Mesendoderm (in vitro differentiated cells): ENCODE measurements around the gene DLGAP4.
A peak's percentile ranks its signal among the peaks of the same experiment; 100 is the strongest.
"Not testable (repeated sequence)": the region's sequence is repeated elsewhere in the genome, so short reads cannot be mapped to it uniquely, and the experiment has no call there.

Source experiments
- DNase-seq: peaks from one replicate; pipeline ENCODE4 v3.0.0; 2013
- H2AK5ac ChIP-seq: 2 replicates; pipeline ENCODE4 v1.6.1; 2013; ENCODE audit warnings: low read length, inconsistent platforms
- H2BK120ac ChIP-seq: 2 replicates; pipeline ENCODE4 v1.6.1; 2013; ENCODE audit warnings: low read depth, mild to moderate bottlenecking, low read length, moderate library complexity, mixed read lengths
- H2BK15ac ChIP-seq: replicated peaks from 2 replicates; pipeline ENCODE4 v1.6.1; 2013; ENCODE audit warnings: low read depth, mild to moderate bottlenecking, moderate library complexity
- H2BK5ac ChIP-seq: 2 replicates; pipeline ENCODE4 v1.6.1; 2013; ENCODE audit warnings: low read length, inconsistent platforms
- H3K18ac ChIP-seq: 2 replicates; pipeline ENCODE4 v1.6.1; 2013; ENCODE audit warnings: mild to moderate bottlenecking, low read length, mixed read lengths
- H3K23ac ChIP-seq: one replicate; pipeline ENCODE4 v1.6.1; 2013; ENCODE audit warnings: low read length
- H3K27ac ChIP-seq: 2 replicates; pipeline ENCODE4 v1.5.1; 2013; ENCODE audit warnings: low read depth, mild to moderate bottlenecking, inconsistent platforms, low read length, moderate library complexity
- H3K27me3 ChIP-seq: 2 replicates; pipeline ENCODE4 v1.6.1; 2013; ENCODE audit warnings: low read length, control low read depth, mild to moderate bottlenecking, inconsistent platforms; ENCODE audit not compliant: insufficient read depth, poor library complexity
- H3K36me3 ChIP-seq: 2 replicates; pipeline ENCODE4 v1.6.1; 2013; ENCODE audit warnings: low read length, inconsistent platforms; ENCODE audit not compliant: control insufficient read depth, insufficient read depth
- H3K4ac ChIP-seq: one replicate; pipeline ENCODE4 v1.6.1; 2013; ENCODE audit warnings: low read depth, mild to moderate bottlenecking, low read length, moderate library complexity
- H3K4me1 ChIP-seq: 2 replicates; pipeline ENCODE4 v1.6.1; 2013; ENCODE audit warnings: low read depth, low read length, inconsistent platforms; ENCODE audit not compliant: control insufficient read depth
- H3K4me2 ChIP-seq: 2 replicates; pipeline ENCODE4 v1.6.1; 2013; ENCODE audit warnings: low read length
- H3K4me3 ChIP-seq: 2 replicates; pipeline ENCODE4 v1.5.1; 2013; ENCODE audit warnings: mild to moderate bottlenecking, low read length
- H3K56ac ChIP-seq: one replicate; pipeline ENCODE4 v1.6.1; 2013; ENCODE audit warnings: low read length
- H3K79me1 ChIP-seq: 2 replicates; pipeline ENCODE4 v1.6.1; 2013; ENCODE audit warnings: low read length, inconsistent platforms
- H3K79me2 ChIP-seq: 2 replicates; pipeline ENCODE4 v1.6.1; 2013; ENCODE audit warnings: mild to moderate bottlenecking, low read length; ENCODE audit not compliant: control insufficient read depth, insufficient read depth
- H3K9ac ChIP-seq: 2 replicates; pipeline ENCODE4 v1.6.1; 2013; ENCODE audit warnings: low read length, inconsistent platforms
- H4K5ac ChIP-seq: one replicate; pipeline ENCODE4 v1.6.1; 2013; ENCODE audit warnings: low read length
- H4K8ac ChIP-seq: one replicate; pipeline ENCODE4 v1.6.1; 2013; ENCODE audit warnings: low read depth, mild to moderate bottlenecking, control low read depth, low read length, moderate library complexity
- WGBS: extraction: QIAGEN DNeasy Blood & Tissue Kit; methylation state at CpG from one replicate; pipeline ENCODE4 v1.1.7; 2013; ENCODE audit warnings: low lambda C conversion rate, missing lambda C conversion rate; ENCODE audit not compliant: insufficient coverage; ENCODE audit errors: extremely low coverage; 5-methylcytosine and 5-hydroxymethylcytosine counted together

Gene DLGAP4

GRCh38 chr20:36473164-36473563 is 167.0 kb downstream of the DLGAP4 start:
- Histone ChIP-seq H3K56ac (peak overlapping the region; percentile 28), H4K5ac (no peak overlapping the region), H3K79me1 (peaks cover 18% of the 10 kb centered on the region), H3K4me1 (peaks cover 11% of the 10 kb centered on the region), H3K4ac (no peak overlapping the region), H3K9ac (peak overlapping the region; percentile 35), H3K4me3 (no peak overlapping the region), H3K27me3 (no peaks in the 10 kb centered on the region), H3K36me3 (no peaks in the 10 kb centered on the region), H2BK5ac (no peak overlapping the region), H3K23ac (no peak overlapping the region), H3K27ac (no peak overlapping the region), H2BK15ac (no peak overlapping the region), H4K8ac (no peak overlapping the region), H2BK120ac (no peak overlapping the region), H3K18ac (no peak overlapping the region), H3K79me2 (peaks cover 27% of the 10 kb centered on the region), H2AK5ac (no peak overlapping the region), H3K4me2 (no peak overlapping the region)
- WGBS, result no CpG with 5 or more reads among the region's 2 CpGs
- peak; percentile 63 for DNase-seq

GRCh38 chr20:36474563-36474962 is 168.4 kb downstream of the DLGAP4 start:
- Histone ChIP-seq H3K79me2 (peaks cover 27% of the 10 kb centered on the region), H3K27me3 (no peaks in the 10 kb centered on the region), H3K79me1 (peaks cover 23% of the 10 kb centered on the region), H3K56ac (no peak overlapping the region), H2AK5ac (no peak overlapping the region), H3K4me2 (no peak overlapping the region), H3K18ac (no peak overlapping the region), H2BK120ac (no peak overlapping the region), H3K4me3 (no peak overlapping the region), H4K8ac (no peak overlapping the region), H4K5ac (no peak overlapping the region), H3K23ac (no peak overlapping the region), H3K4me1 (peaks cover 11% of the 10 kb centered on the region), H3K4ac (no peak overlapping the region), H3K27ac (no peak overlapping the region), H2BK5ac (no peak overlapping the region), H3K9ac (no peak overlapping the region), H2BK15ac (no peak overlapping the region), H3K36me3 (no peaks in the 10 kb centered on the region)
- WGBS, result no CpG with 5 or more reads among the region's 1 CpG
- no peak for DNase-seq

GRCh38 chr20:36475054-36475453 is 168.9 kb downstream of the DLGAP4 start:
- not testable (repeated sequence) for DNase-seq

GRCh38 chr20:36477475-36477874 is 171.3 kb downstream of the DLGAP4 start:
- no peak overlapping the region for H3K27ac ChIP-seq
- DNase-seq, result no peak
- H3K56ac ChIP-seq, result no peak overlapping the region
- H2AK5ac ChIP-seq, result no peak overlapping the region
- no peak overlapping the region for H3K23ac ChIP-seq
- H3K79me2 ChIP-seq, result peaks cover 15% of the 10 kb centered on the region
- no peak overlapping the region for H2BK120ac ChIP-seq
- H2BK5ac ChIP-seq, result no peak overlapping the region
- no peaks in the 10 kb centered on the region for H3K36me3 ChIP-seq
- no peaks in the 10 kb centered on the region for H3K27me3 ChIP-seq
- no peak overlapping the region for H3K4me2 ChIP-seq
- H4K8ac ChIP-seq, result no peak overlapping the region
- H3K18ac ChIP-seq, result no peak overlapping the region
- no peak overlapping the region for H2BK15ac ChIP-seq
- H3K79me1 ChIP-seq, result peaks cover 25% of the 10 kb centered on the region
- no peak overlapping the region for H3K9ac ChIP-seq
- peaks cover 3% of the 10 kb centered on the region for H3K4me1 ChIP-seq
- no peak overlapping the region for H3K4ac ChIP-seq
- no CpG with 5 or more reads among the region's 1 CpG for WGBS
- no peak overlapping the region for H4K5ac ChIP-seq
- H3K4me3 ChIP-seq, result no peak overlapping the region

More at GRCh38 chr20:36475054-36475453, 168.9 kb downstream of the DLGAP4 start:
- H2BK5ac ChIP-seq, H3K9ac ChIP-seq, H3K36me3 ChIP-seq, H3K27me3 ChIP-seq, H4K5ac ChIP-seq, H3K4me1 ChIP-seq, H3K4ac ChIP-seq, H3K18ac ChIP-seq, H4K8ac ChIP-seq, H3K23ac ChIP-seq, H3K56ac ChIP-seq, H3K4me3 ChIP-seq, H2BK120ac ChIP-seq, H2AK5ac ChIP-seq, H2BK15ac ChIP-seq, H3K4me2 ChIP-seq, H3K27ac ChIP-seq: not testable (repeated sequence)
- peaks cover 22% of the 10 kb centered on the region for H3K79me1 ChIP-seq
- WGBS, result no CpG with 5 or more reads among the region's 8 CpGs
- peaks cover 24% of the 10 kb centered on the region for H3K79me2 ChIP-seq

- Histone ChIP-seq H2BK5ac (no peak overlapping the region), H3K56ac (no peak overlapping the region), H2BK15ac (no peak overlapping the region), H3K4ac (no peak overlapping the region), H3K9ac (no peak overlapping the region), H2AK5ac (no peak overlapping the region), H3K4me1 (no peaks in the 10 kb centered on the region), H3K23ac (no peak overlapping the region), H3K18ac (no peak overlapping the region), H2BK120ac (no peak overlapping the region), H3K79me2 (peaks cover 15% of the 10 kb centered on the region), H3K79me1 (peaks cover 26% of the 10 kb centered on the region), H3K36me3 (no peaks in the 10 kb centered on the region), H3K27me3 (no peaks in the 10 kb centered on the region), H3K4me2 (no peak overlapping the region), H4K5ac (no peak overlapping the region), H3K4me3 (no peak overlapping the region), H3K27ac (no peak overlapping the region), H4K8ac (no peak overlapping the region)
- peak; percentile 45 for DNase-seq
- no CpG with 5 or more reads among the region's 7 CpGs for WGBS
Observed at GRCh38 chr20:36478137-36478905, 172.2 kb downstream of the DLGAP4 start.

GRCh38 chr20:36479938-36480337 is 173.8 kb downstream of the DLGAP4 start:
- H3K4me2 ChIP-seq, result no peak overlapping the region
- H3K4ac ChIP-seq, result no peak overlapping the region
- peaks cover 27% of the 10 kb centered on the region for H3K79me1 ChIP-seq
- H3K4me1 ChIP-seq, result no peaks in the 10 kb centered on the region
- H3K56ac ChIP-seq, result no peak overlapping the region
- H3K18ac ChIP-seq, result no peak overlapping the region
- H3K9ac ChIP-seq, result no peak overlapping the region
- H3K79me2 ChIP-seq, result peaks cover 12% of the 10 kb centered on the region
- H3K36me3 ChIP-seq, result no peaks in the 10 kb centered on the region
- DNase-seq, result peak; percentile 54
- H2BK120ac ChIP-seq, result no peak overlapping the region
- H4K8ac ChIP-seq, result no peak overlapping the region
- no CpG with 5 or more reads among the region's 2 CpGs for WGBS
- H3K23ac ChIP-seq, result no peak overlapping the region
- no peak overlapping the region for H2AK5ac ChIP-seq
- no peak overlapping the region for H2BK5ac ChIP-seq
- H3K27me3 ChIP-seq, result no peaks in the 10 kb centered on the region
- H3K4me3 ChIP-seq, result no peak overlapping the region
- no peak overlapping the region for H3K27ac ChIP-seq
- H4K5ac ChIP-seq, result no peak overlapping the region
- no peak overlapping the region for H2BK15ac ChIP-seq
